HG03354 (cell line): ENCODE results near the gene ITLN2.
"Not testable (repeated sequence)": the region's sequence is repeated elsewhere in the genome, so short reads cannot be mapped to it uniquely, and the experiment has no call there.

Experiments
- ATAC-seq: cut with Tn5 transposase; IDR thresholded peaks from one replicate; pipeline ENCODE4 v1.9.1; 2021; ENCODE audit warnings: mild to moderate bottlenecking; ENCODE audit not compliant: unreplicated experiment, poor library complexity, severe bottlenecking

The ITLN2 gene

GRCh38 chr1:160954158-160955104, at the start of gene ITLN2:
TSS of gene ITLN2 (minus strand) at chr1:160954809. CDS start at chr1:160954741, 68 bp downstream.
- no peak for ATAC-seq

- no peak for ATAC-seq
These were observed 46.9 kb upstream of the ITLN2 start for GRCh38 chr1:161001525-161001924.

- no peak for ATAC-seq
These were observed 46.3 kb upstream of the ITLN2 start for GRCh38 chr1:161000736-161001480.

- no peak for ATAC-seq
These were observed 44.8 kb upstream of the ITLN2 start for GRCh38 chr1:160999376-160999775.

GRCh38 chr1:160997323-160998038, 42.9 kb upstream of the ITLN2 start:
- ATAC-seq, result no peak

GRCh38 chr1:160996178-160996577, 41.6 kb upstream of the ITLN2 start:
- ATAC-seq, result no peak

GRCh38 chr1:160993544-160994193, 39.1 kb upstream of the ITLN2 start:
- ATAC-seq, result no peak

- ATAC-seq, result not testable (repeated sequence)
These were observed 37.4 kb upstream of the ITLN2 start for GRCh38 chr1:160992036-160992435.

- ATAC-seq, result no peak
These were observed 32.9 kb upstream of the ITLN2 start for GRCh38 chr1:160987359-160988050.

GRCh38 chr1:160985723-160986122, 31.1 kb upstream of the ITLN2 start:
- ATAC-seq, result no peak

- no peak for ATAC-seq
These were observed 27.2 kb upstream of the ITLN2 start for GRCh38 chr1:160981584-160982411.

GRCh38 chr1:160979286-160979685, 24.7 kb upstream of the ITLN2 start:
- ATAC-seq, result no peak

- no peak for ATAC-seq
These were observed 23.9 kb upstream of the ITLN2 start for GRCh38 chr1:160978510-160978927.

- no peak for ATAC-seq
These were observed 20.4 kb upstream of the ITLN2 start for GRCh38 chr1:160975026-160975425.

GRCh38 chr1:160973491-160973890, 18.9 kb upstream of the ITLN2 start:
- no peak for ATAC-seq

GRCh38 chr1:160972939-160973338, 18.3 kb upstream of the ITLN2 start:
- ATAC-seq, result no peak

- no peak for ATAC-seq
These were observed 17.0 kb upstream of the ITLN2 start for GRCh38 chr1:160971618-160972056.

GRCh38 chr1:160963521-160963920, 8.9 kb upstream of the ITLN2 start:
- no peak for ATAC-seq
